Left hindlimb (tissue), 1 donor: ENCODE data around the gene RHBDL3.
A peak's percentile ranks its signal among the peaks of the same experiment; 100 is the strongest.
"Not testable (repeated sequence)": the region's sequence is repeated elsewhere in the genome, so short reads cannot be mapped to it uniquely, and the experiment has no call there.

Experiments used
- DNase-seq: peaks from one replicate; pipeline ENCODE4 v3.0.0-alpha.2; 2018

Gene RHBDL3, protein sequence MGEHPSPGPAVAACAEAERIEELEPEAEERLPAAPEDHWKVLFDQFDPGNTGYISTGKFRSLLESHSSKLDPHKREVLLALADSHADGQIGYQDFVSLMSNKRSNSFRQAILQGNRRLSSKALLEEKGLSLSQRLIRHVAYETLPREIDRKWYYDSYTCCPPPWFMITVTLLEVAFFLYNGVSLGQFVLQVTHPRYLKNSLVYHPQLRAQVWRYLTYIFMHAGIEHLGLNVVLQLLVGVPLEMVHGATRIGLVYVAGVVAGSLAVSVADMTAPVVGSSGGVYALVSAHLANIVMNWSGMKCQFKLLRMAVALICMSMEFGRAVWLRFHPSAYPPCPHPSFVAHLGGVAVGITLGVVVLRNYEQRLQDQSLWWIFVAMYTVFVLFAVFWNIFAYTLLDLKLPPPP

GRCh38 chr17:32265192-32265923, at the start of gene RHBDL3:
TSS of gene RHBDL3 (plus strand) at chr17:32265832. CDS start at chr17:32266190, 358 bp downstream.
- no peak for DNase-seq

- DNase-seq = no peak
These were observed 43.0 kb upstream of the RHBDL3 start for GRCh38 chr17:32222621-32223020.

DNA sequence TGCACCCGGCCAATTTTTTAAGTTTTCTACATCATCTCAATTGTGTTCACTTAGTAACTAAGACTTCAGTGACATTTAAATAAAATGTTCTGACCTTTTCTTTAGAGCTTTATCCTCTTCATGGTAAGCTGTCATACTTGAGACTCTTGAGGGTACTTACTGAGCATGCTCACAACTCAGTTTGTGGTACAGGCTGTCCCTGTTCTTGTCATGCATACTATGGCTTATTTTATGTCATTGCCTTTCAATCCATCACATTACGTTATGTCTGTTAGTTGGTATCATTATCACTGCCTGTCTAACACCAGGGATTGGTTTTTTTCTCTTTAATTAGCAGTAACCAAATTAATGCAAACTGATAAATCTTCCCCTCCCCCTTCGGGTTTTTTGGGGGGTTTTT, 41.9 kb upstream of the RHBDL3 start:
- DNase-seq = no peak

DNA sequence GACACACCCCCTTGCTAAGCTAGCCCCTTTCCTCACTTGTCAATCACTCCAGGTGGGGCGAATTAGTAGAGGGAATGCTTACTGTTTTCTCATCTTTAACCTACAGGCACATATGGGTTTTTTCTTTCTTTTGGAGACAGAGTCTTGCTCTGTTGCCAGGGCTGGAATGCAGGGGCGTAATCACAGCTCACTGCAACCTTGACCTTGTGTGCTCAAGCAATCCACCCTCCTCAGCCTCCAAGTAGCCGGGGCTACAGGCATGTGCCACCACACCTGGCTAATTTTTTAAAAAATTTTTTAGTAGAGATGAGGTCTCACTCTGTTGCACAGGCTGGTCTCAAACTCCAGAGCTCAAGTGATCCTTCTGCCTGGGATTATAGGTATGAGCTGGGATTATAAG, 38.7 kb upstream of the RHBDL3 start:
- DNase-seq = no peak

GRCh38 chr17:32227910-32228309, 37.7 kb upstream of the RHBDL3 start:
- DNase-seq = no peak

GRCh38 chr17:32235588-32235987, 30.0 kb upstream of the RHBDL3 start:
- no peak for DNase-seq

GRCh38 chr17:32239456-32239855, 26.2 kb upstream of the RHBDL3 start:
- DNase-seq = no peak

GRCh38 chr17:32240750-32241149, 24.9 kb upstream of the RHBDL3 start:
- peak; percentile 52 for DNase-seq

DNA sequence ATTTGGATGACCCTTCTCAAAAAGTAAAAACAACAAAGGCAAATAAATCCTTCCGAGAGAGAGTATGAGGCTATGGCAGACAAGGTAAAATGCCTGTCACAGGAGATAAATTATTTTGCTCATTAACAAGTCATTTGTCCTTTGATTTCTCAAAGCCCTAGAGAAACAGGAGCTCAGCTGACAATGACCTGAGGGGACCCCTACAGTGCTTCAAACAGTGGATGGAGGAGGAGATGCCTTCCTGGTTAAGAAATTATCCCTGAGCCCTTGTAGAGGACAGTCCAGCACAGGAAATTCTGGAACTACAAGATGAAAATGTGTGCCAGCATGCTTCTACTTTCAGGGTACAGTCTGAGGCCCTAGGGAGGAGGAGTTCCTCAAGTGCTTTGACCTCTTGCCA, 24.0 kb upstream of the RHBDL3 start:
- no peak for DNase-seq

DNA sequence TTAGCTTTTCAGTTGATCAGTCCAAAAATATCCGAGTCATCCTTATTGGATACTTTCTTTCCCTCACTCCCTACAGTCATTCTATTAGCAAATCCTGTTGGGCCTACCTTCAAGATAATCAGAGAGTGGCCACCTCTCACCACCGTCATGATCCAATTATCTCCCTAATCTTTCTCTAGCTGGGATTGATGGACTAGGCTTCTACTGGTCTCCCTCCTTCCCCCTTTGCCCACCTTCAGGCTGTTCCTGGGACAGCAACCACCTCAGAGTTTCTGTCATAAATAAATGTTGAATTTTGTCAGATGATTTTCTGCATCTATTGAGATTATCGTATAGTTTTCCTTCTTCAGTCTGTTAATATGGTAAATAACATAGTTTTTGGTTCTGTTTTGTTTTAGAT, 16.2 kb upstream of the RHBDL3 start:
- no peak for DNase-seq

DNA sequence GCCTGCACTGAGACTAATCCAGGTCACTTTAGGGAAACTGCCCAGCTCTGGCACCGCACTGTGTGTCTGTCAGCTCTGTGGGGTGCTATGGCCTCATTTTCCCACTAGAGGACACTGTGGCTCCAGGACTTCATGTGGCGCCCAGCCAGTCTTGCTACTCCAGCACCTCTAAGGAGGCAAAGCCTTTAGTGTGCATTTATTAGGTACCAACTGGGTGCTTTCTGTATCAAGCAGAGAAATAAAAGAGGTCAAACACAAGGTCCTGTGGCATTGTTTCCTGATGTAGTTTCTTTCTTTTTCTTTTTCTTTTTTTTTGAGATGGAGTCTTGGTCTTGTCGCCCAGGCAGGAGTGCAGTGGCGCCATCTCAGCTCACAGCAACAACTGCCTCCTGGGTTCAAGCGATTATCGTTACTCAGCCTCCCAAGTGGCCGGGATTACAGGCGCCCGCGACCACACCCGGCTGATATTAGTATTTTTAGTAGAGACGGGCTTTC, 12.5 kb upstream of the RHBDL3 start:
- DNase-seq = peak; percentile 72

DNA sequence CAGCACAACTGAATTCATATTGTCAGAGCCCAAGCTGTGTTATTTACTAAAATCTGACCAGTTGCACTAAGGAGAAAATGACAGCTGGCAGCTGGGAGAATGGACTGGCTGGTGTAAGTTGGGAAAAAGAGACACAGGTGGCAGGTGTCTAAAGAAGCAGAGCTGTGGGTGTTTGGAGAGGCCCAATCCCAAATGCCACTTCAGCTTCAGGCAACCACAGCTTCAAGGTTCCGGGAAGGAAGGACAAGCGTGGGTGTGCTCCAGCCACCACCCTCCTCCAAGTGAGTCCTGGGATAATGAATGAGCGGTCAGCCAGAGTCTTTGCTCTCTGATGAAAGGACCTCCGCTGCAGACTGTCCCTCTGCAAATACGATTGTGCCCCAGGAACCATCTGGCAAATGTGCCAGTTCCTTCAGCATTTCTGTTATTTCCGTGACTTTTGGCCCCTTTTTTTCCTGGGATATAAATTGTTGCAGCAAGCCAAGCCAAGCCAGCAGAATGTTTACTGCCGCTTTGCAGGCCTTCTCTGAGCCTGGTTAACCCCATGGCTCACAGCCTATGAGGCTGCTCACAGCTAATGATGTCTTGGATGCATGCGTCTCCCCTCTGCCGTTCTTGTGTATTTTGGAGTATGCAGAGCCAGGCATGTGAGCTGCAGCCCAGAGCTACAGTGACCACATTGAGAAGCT, 9.5 kb upstream of the RHBDL3 start:
- no peak for DNase-seq

DNA sequence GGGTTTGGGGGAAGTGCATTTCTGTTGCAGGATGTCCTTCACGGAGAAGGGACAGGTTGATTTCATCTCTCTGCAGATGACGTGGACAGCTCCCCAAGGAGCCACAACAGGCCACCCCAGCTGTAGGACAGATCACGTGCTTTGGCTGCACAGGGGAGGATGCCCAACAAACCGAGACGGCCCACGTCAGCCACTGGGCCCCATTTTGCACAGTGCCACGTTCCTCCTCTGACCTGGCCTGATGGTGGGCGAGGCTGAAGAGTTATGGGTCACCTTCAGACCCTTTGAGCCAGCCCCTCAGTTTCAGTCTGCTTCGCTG, 9.0 kb upstream of the RHBDL3 start:
- no peak for DNase-seq

GRCh38 chr17:32258383-32259140, 7.1 kb upstream of the RHBDL3 start:
- DNase-seq = no peak

- no peak for DNase-seq
These were observed 6.0 kb upstream of the RHBDL3 start for GRCh38 chr17:32259586-32259985.

DNA sequence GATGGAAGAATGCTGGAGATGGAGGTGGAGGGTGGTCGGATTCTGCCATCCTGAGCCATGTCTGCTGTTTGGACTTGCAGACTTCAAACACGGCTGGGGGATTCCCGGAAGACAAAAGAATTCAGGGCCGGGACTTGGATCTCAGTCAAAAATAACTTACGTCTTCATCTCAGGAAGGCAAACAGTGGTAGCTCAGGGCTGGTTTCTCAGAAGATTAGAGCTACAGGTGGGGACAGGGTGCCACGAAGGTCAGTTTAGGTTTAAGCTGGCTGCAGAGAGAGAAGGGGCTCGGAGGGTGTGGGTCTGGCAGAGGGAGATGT, 4.3 kb upstream of the RHBDL3 start:
- no peak for DNase-seq

DNA sequence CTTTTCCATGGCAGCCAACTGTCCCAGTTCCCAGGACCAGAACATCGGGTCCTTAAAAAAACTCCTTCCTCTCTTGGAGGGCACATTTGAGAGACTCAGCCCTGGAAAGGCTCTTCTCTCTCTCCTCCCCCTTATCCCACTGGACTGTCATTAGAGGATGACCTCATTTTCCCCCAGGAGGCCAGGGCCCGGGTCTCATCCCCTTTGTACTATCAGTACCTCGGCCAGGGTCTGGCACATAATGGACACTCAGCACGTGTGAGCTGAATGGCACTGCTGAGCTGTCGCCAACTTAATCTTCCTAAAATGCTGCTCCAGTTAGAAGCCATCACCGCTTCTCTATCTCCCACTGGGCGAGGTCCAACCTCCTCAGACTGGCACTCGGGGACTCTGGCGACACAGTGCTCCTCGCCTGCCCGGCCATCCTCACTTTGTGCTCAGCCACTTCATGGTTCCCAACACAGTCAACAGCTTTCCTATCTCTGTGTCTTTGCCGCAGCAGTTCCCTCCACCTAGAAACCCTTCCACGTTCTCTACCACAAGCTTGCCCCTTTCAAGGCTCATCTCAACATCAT, 3.6 kb upstream of the RHBDL3 start:
- no peak for DNase-seq

GRCh38 chr17:32263515-32263914, 2.1 kb upstream of the RHBDL3 start:
- not testable (repeated sequence) for DNase-seq

DNA sequence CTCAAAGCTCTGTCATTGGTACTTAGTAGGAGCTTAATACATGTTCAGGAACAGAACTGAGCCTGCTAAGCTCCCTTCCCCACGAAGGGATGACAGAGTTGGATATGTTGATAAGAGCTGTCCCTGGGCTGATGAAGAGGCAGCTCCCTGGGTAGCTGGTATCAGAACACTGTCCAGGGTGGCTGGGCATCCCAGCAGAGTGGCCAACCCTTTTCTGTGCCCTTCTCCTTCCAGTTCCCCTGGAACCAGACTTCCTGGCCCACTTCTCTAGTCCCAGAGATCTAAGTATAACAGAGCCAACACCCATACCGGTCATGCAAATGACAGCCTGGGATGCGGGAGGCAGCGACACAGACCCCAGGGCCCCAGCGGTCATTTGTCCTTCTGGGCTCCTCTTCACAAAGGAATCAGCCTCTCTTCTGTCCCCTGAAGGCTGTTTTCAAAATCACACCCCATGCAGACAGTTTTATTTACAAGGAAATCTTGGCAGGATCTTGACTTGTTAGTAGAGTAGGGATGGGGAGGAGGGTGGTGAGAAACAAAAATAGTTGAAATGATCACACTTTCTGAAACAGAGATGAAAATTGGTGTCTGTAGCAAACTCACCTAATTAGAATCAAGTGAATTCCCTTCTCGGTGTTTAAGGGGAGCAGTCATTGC, 1.4 kb upstream of the RHBDL3 start:
- DNase-seq = no peak

GRCh38 chr17:32264823-32265191, 825 bp upstream of the RHBDL3 start:
- DNase-seq = no peak

DNA sequence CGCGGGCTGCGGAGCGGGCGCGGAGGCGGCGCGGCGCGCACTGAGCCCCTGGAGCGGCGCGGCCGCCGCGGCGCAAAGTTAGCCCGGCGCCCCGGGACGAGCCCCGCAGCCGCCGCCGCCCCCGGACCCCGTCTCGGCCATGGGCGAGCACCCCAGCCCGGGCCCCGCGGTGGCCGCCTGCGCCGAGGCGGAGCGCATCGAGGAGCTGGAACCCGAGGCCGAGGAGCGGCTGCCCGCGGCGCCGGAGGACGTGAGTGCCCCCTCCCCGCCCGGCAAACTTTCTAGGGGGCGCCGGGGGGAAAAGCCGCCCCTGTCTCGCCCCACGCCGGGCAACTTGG, 388 bp downstream of the RHBDL3 start:
- no peak for DNase-seq
